HepG2 (cell line): ENCODE results near the gene TUT1. TPM values are rescaled to one million over a fixed set of nuclear protein-coding genes. Genes with fewer than 3 reads are reported as not detected.

Experiments
- EEA1 ChIP-seq: sonication (generic); formaldehyde crosslinking; IDR thresholded peaks from 2 replicates; pipeline ENCODE4 v1.5.1; 2020; ENCODE audit warnings: mild to moderate bottlenecking, missing genetic modification reagents, borderline replicate concordance
- GATAD1 ChIP-seq: IDR thresholded peaks from 2 replicates; pipeline ENCODE4 v1.6.1; 2016; ENCODE audit warnings: missing genetic modification reagents, missing compliant biosample characterization
- KLF6 ChIP-seq: IDR thresholded peaks from 2 replicates; pipeline ENCODE4 v1.8.0; 2016; ENCODE audit warnings: missing biosample characterization, missing genetic modification reagents
- KLF9 ChIP-seq: IDR thresholded peaks from 2 replicates; pipeline ENCODE4 v1.6.1; 2016; ENCODE audit warnings: low read depth
- MEF2D ChIP-seq: sonication (generic); formaldehyde crosslinking; IDR thresholded peaks from 2 replicates; pipeline ENCODE4 v1.5.1; 2020; ENCODE audit warnings: mild to moderate bottlenecking, missing genetic modification reagents
- MTA1 ChIP-seq: sonication (generic); formaldehyde crosslinking; IDR thresholded peaks from 2 replicates; pipeline ENCODE4 v1.4.0; 2020; ENCODE audit warnings: missing genetic modification reagents, mild to moderate bottlenecking, borderline replicate concordance
- WIZ ChIP-seq: sonication (generic); formaldehyde crosslinking; IDR thresholded peaks from 2 replicates; pipeline ENCODE4 v1.5.1; 2020; ENCODE audit warnings: mild to moderate bottlenecking, missing genetic modification reagents
- ZMYM2 ChIP-seq: sonication (generic); formaldehyde crosslinking; IDR thresholded peaks from 2 replicates; pipeline ENCODE4 v1.8.0; 2022; ENCODE audit warnings: mild to moderate bottlenecking, missing genetic modification reagents
- ZNF101 ChIP-seq: sonication (generic); formaldehyde crosslinking; IDR thresholded peaks from 2 replicates; pipeline ENCODE4 v1.4.0; 2020; ENCODE audit warnings: mild to moderate bottlenecking, low read depth, missing genetic modification reagents, borderline replicate concordance
- ZNF296 ChIP-seq: sonication (generic); formaldehyde crosslinking; conservative IDR thresholded peaks from 2 replicates; pipeline ENCODE4 v1.5.0; 2020; ENCODE audit warnings: mild to moderate bottlenecking, missing genetic modification reagents
- ZNF30 ChIP-seq: sonication (generic); formaldehyde crosslinking; IDR thresholded peaks from 2 replicates; pipeline ENCODE4 v1.5.0; 2020; ENCODE audit warnings: mild to moderate bottlenecking, missing genetic modification reagents
- ZNF335 ChIP-seq: sonication (generic); formaldehyde crosslinking; IDR thresholded peaks from 2 replicates; pipeline ENCODE4 v1.4.0; 2020; ENCODE audit warnings: missing genetic modification reagents
- ZNF496 ChIP-seq: sonication (generic); formaldehyde crosslinking; IDR thresholded peaks from 2 replicates; pipeline ENCODE4 v1.8.1; 2023; ENCODE audit warnings: mild to moderate bottlenecking, moderate library complexity, missing genetic modification reagents; ENCODE audit not compliant: insufficient replicate concordance
- ZNF570 ChIP-seq: sonication (generic); formaldehyde crosslinking; IDR thresholded peaks from 2 replicates; pipeline ENCODE4 v1.4.0; 2020; ENCODE audit warnings: mild to moderate bottlenecking, missing genetic modification reagents, borderline replicate concordance
- ZNF616 ChIP-seq: sonication (generic); formaldehyde crosslinking; IDR thresholded peaks from 2 replicates; pipeline ENCODE4 v1.5.0; 2020; ENCODE audit warnings: low read depth, mild to moderate bottlenecking, missing genetic modification reagents
- ZNF839 ChIP-seq: sonication (generic); formaldehyde crosslinking; IDR thresholded peaks from 2 replicates; pipeline ENCODE4 v1.4.0; 2020; ENCODE audit warnings: missing genetic modification reagents, mild to moderate bottlenecking, borderline replicate concordance
- polyA plus RNA-seq, 8 experiments: library from polyadenylated mRNA; depleted of rRNA in 3 of 8; stranded (reverse) in 7 of 8; unstranded in 1 of 8; fragments of >200 nt; fragmentation: Illumina TruSeq in 4 of 8; extraction: Trizol in 4 of 8; gene quantifications; 2 replicates each; pipeline versions ENCODE4 v1.2.1 to v1.2.3, GENCODE V29; 2011 to 2016; ENCODE audit warnings: low read depth in 4 of 8, missing spikeins in 1 of 8, mixed read lengths in 1 of 8; ENCODE audit not compliant: insufficient read depth in 1 of 8
- total RNA-seq, 5 experiments: library from RNA; depleted of rRNA; stranded (reverse); fragments of >200 nt; fragmentation: Illumina TruSeq; extraction: Trizol; gene quantifications; 2 replicates each; pipeline ENCODE4 v1.2.3, GENCODE V29; 2016; ENCODE audit warnings: low read depth in 1 of 5
- TF ChIP-seq, protein P1 (sequence below): IDR thresholded peaks from 2 replicates; pipeline ENCODE4 v1.6.1; 2016; ENCODE audit warnings: low read depth, missing genetic modification reagents, missing compliant biosample characterization
- TF ChIP-seq, protein P2 (sequence below): sonication (generic); formaldehyde crosslinking; IDR thresholded peaks from 2 replicates; pipeline ENCODE4 v1.8.0; 2022; ENCODE audit warnings: missing genetic modification reagents, mild to moderate bottlenecking, moderate library complexity, borderline replicate concordance
- TF ChIP-seq, protein P3 (sequence below): IDR thresholded peaks from 2 replicates; pipeline ENCODE4 v1.6.1; 2012; ENCODE audit warnings: low read length, improper control_type of control experiment

The TUT1 gene
- total and polyA plus RNA-seq, 2 of the 13 experiments (the other 11 are each of a cell fraction or from before 2014, with no cell fraction given), result 9.7 to 14.3 TPM

DNA sequence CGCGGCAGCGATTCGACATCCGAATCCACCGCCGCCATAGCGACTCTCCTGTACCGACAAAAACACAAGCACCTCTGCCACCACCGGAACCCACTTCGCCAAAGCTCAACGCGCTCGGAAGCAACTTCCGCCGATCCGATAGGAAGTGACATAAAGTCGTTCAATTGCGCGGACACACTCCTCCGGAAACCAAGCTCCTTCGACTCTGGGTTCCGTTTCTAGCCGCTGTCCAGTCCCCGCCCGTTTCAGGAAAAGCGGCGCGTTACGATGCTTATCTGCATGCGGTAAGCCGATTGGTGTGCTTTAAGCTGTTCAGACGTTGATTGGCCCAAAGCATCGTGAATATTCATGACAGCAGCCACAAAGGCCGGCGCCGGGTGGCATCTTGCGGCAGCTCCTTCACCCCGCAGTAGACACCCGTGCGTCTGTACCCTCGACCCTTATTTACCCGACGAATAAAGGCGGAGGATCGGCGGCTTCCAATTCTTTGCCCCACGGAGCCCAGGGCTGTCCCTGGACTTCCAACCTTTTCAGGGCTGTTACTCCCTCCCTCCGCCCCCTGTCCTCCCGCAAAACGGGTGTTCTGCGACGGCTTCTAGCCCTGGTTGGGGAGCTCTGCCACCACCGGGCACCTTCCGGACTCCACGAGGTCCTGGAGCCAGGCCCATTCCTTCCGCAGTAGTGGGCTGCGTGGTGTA lies at the start of gene TUT1 (continued):
- TF ChIP-seq, protein P1, sequence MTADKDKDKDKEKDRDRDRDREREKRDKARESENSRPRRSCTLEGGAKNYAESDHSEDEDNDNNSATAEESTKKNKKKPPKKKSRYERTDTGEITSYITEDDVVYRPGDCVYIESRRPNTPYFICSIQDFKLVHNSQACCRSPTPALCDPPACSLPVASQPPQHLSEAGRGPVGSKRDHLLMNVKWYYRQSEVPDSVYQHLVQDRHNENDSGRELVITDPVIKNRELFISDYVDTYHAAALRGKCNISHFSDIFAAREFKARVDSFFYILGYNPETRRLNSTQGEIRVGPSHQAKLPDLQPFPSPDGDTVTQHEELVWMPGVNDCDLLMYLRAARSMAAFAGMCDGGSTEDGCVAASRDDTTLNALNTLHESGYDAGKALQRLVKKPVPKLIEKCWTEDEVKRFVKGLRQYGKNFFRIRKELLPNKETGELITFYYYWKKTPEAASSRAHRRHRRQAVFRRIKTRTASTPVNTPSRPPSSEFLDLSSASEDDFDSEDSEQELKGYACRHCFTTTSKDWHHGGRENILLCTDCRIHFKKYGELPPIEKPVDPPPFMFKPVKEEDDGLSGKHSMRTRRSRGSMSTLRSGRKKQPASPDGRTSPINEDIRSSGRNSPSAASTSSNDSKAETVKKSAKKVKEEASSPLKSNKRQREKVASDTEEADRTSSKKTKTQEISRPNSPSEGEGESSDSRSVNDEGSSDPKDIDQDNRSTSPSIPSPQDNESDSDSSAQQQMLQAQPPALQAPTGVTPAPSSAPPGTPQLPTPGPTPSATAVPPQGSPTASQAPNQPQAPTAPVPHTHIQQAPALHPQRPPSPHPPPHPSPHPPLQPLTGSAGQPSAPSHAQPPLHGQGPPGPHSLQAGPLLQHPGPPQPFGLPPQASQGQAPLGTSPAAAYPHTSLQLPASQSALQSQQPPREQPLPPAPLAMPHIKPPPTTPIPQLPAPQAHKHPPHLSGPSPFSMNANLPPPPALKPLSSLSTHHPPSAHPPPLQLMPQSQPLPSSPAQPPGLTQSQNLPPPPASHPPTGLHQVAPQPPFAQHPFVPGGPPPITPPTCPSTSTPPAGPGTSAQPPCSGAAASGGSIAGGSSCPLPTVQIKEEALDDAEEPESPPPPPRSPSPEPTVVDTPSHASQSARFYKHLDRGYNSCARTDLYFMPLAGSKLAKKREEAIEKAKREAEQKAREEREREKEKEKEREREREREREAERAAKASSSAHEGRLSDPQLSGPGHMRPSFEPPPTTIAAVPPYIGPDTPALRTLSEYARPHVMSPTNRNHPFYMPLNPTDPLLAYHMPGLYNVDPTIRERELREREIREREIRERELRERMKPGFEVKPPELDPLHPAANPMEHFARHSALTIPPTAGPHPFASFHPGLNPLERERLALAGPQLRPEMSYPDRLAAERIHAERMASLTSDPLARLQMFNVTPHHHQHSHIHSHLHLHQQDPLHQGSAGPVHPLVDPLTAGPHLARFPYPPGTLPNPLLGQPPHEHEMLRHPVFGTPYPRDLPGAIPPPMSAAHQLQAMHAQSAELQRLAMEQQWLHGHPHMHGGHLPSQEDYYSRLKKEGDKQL (CRISPR knock-in tag), result 0 out of 2 replicates have a peak, but pooled peaks have one; percentile 18
- TF ChIP-seq ZNF616 (CRISPR knock-in tag), result no peak; the same call in 1 of the 2 replicates
- TF ChIP-seq MTA1 (CRISPR knock-in tag), result peak; percentile 25; the same call in 1 of the 2 replicates
- no peak for TF ChIP-seq ZNF296 (CRISPR knock-in tag)
- peak; percentile 70; the same call in 1 of the 2 replicates for TF ChIP-seq EEA1
- no peak for TF ChIP-seq ZMYM2 (CRISPR knock-in tag)
- TF ChIP-seq ZNF101 (CRISPR knock-in tag), result no peak
- no peak for TF ChIP-seq ZNF30 (CRISPR knock-in tag)
- TF ChIP-seq ZNF839 (CRISPR knock-in tag), result 0 out of 2 replicates have a peak, but pooled peaks have one; percentile 30
- peak; percentile 87 for TF ChIP-seq KLF9 (CRISPR knock-in tag)
- TF ChIP-seq MEF2D (CRISPR knock-in tag), result peak; percentile 90
- no peak for TF ChIP-seq ZNF570 (CRISPR knock-in tag)
- TF ChIP-seq, protein P2, sequence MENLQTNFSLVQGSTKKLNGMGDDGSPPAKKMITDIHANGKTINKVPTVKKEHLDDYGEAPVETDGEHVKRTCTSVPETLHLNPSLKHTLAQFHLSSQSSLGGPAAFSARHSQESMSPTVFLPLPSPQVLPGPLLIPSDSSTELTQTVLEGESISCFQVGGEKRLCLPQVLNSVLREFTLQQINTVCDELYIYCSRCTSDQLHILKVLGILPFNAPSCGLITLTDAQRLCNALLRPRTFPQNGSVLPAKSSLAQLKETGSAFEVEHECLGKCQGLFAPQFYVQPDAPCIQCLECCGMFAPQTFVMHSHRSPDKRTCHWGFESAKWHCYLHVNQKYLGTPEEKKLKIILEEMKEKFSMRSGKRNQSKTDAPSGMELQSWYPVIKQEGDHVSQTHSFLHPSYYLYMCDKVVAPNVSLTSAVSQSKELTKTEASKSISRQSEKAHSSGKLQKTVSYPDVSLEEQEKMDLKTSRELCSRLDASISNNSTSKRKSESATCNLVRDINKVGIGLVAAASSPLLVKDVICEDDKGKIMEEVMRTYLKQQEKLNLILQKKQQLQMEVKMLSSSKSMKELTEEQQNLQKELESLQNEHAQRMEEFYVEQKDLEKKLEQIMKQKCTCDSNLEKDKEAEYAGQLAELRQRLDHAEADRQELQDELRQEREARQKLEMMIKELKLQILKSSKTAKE (CRISPR knock-in tag), result peak; percentile 34; the same call in 1 of the 2 replicates
- no peak for TF ChIP-seq ZNF496
- peak; percentile 55; the same call in 1 of the 2 replicates for TF ChIP-seq KLF6 (CRISPR knock-in tag)
- peak; percentile 97 for TF ChIP-seq GATAD1 (CRISPR knock-in tag)
- no peak for TF ChIP-seq WIZ (CRISPR knock-in tag)
- TF ChIP-seq ZNF335, result peak; percentile 77
- TF ChIP-seq, protein P3, sequence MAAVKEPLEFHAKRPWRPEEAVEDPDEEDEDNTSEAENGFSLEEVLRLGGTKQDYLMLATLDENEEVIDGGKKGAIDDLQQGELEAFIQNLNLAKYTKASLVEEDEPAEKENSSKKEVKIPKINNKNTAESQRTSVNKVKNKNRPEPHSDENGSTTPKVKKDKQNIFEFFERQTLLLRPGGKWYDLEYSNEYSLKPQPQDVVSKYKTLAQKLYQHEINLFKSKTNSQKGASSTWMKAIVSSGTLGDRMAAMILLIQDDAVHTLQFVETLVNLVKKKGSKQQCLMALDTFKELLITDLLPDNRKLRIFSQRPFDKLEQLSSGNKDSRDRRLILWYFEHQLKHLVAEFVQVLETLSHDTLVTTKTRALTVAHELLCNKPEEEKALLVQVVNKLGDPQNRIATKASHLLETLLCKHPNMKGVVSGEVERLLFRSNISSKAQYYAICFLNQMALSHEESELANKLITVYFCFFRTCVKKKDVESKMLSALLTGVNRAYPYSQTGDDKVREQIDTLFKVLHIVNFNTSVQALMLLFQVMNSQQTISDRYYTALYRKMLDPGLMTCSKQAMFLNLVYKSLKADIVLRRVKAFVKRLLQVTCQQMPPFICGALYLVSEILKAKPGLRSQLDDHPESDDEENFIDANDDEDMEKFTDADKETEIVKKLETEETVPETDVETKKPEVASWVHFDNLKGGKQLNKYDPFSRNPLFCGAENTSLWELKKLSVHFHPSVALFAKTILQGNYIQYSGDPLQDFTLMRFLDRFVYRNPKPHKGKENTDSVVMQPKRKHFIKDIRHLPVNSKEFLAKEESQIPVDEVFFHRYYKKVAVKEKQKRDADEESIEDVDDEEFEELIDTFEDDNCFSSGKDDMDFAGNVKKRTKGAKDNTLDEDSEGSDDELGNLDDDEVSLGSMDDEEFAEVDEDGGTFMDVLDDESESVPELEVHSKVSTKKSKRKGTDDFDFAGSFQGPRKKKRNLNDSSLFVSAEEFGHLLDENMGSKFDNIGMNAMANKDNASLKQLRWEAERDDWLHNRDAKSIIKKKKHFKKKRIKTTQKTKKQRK, result no peak
